H9 (cell line): Measurements from ENCODE around the gene NUP155. TPM values are rescaled to one million over a fixed set of nuclear protein-coding genes. Genes with fewer than 3 reads are reported as not detected.

Source experiments
- DNase-seq: peaks from one replicate; pipeline ENCODE4 v3.0.0-alpha.2; 2017
- H2AFZ ChIP-seq: one replicate; pipeline ENCODE4 v1.6.1; 2013; ENCODE audit warnings: mild to moderate bottlenecking, low read length, control low read depth, moderate library complexity
- H2AK5ac ChIP-seq: 2 replicates; pipeline ENCODE4 v1.6.1; 2013; ENCODE audit warnings: low read length, control low read depth, mixed read lengths; ENCODE audit not compliant: insufficient read length
- H2BK120ac ChIP-seq: one replicate; pipeline ENCODE4 v1.6.1; 2013; ENCODE audit warnings: low read depth, mild to moderate bottlenecking, low read length, control low read depth, inconsistent platforms; ENCODE audit not compliant: poor library complexity, severe bottlenecking
- H2BK12ac ChIP-seq: 2 replicates; pipeline ENCODE4 v1.6.1; 2013; ENCODE audit warnings: low read length, control low read depth, mixed read lengths, low read depth; ENCODE audit not compliant: insufficient read length
- H2BK15ac ChIP-seq: 2 replicates; pipeline ENCODE4 v1.6.1; 2013; ENCODE audit warnings: low read depth, low read length, control low read depth
- H2BK20ac ChIP-seq: one replicate; pipeline ENCODE4 v1.6.1; 2013; ENCODE audit warnings: low read depth, mild to moderate bottlenecking, low read length, control low read depth, inconsistent platforms; ENCODE audit not compliant: poor library complexity, severe bottlenecking
- H2BK5ac ChIP-seq: 2 replicates; pipeline ENCODE4 v1.6.1; 2013; ENCODE audit warnings: low read length, control low read depth, mixed read lengths; ENCODE audit not compliant: insufficient read length
- H3K14ac ChIP-seq: 2 replicates; pipeline ENCODE4 v1.6.1; 2013; ENCODE audit warnings: low read length, control low read depth; ENCODE audit not compliant: insufficient read depth
- H3K18ac ChIP-seq: 2 replicates; pipeline ENCODE4 v1.6.1; 2013; ENCODE audit warnings: low read depth, mild to moderate bottlenecking, mixed read lengths, low read length, control low read depth; ENCODE audit not compliant: insufficient read length
- H3K23ac ChIP-seq: 2 replicates; pipeline ENCODE4 v1.6.1; 2013; ENCODE audit warnings: low read length, control low read depth, mixed read lengths, low read depth; ENCODE audit not compliant: insufficient read length
- H3K23me2 ChIP-seq: 2 replicates; pipeline ENCODE4 v1.6.1; 2013; ENCODE audit warnings: low read depth, mild to moderate bottlenecking, mixed read lengths, low read length, control low read depth; ENCODE audit not compliant: insufficient read length, poor library complexity, severe bottlenecking
- H3K27ac ChIP-seq: 2 replicates; pipeline ENCODE4 v1.5.1; 2013; ENCODE audit warnings: low read length, control low read depth, mixed read lengths, low read depth; ENCODE audit not compliant: insufficient read length
- H3K27me3 ChIP-seq: 2 replicates; pipeline ENCODE4 v1.6.1; 2013; ENCODE audit warnings: low read length, control low read depth, inconsistent platforms; ENCODE audit not compliant: insufficient read depth
- H3K4ac ChIP-seq: 2 replicates; pipeline ENCODE4 v1.6.1; 2013; ENCODE audit warnings: low read depth, mild to moderate bottlenecking, control low read depth, inconsistent platforms, low read length, moderate library complexity
- H3K4me1 ChIP-seq: 2 replicates; pipeline ENCODE4 v1.6.1; 2013; ENCODE audit warnings: low read length, control low read depth, inconsistent platforms; ENCODE audit not compliant: insufficient read depth
- H3K4me2 ChIP-seq: 2 replicates; pipeline ENCODE4 v1.6.1; 2013; ENCODE audit warnings: low read length, control low read depth, mixed read lengths; ENCODE audit not compliant: insufficient read length, insufficient read depth
- H3K56ac ChIP-seq: 2 replicates; pipeline ENCODE4 v1.6.1; 2013; ENCODE audit warnings: low read depth, mild to moderate bottlenecking, mixed read lengths, low read length, control low read depth; ENCODE audit not compliant: insufficient read length
- H3K79me1 ChIP-seq: 2 replicates; pipeline ENCODE4 v1.6.1; 2013; ENCODE audit warnings: low read depth, mild to moderate bottlenecking, moderate library complexity, low read length, control low read depth, inconsistent platforms; ENCODE audit not compliant: insufficient read depth, poor library complexity, severe bottlenecking
- H3K79me2 ChIP-seq: 2 replicates; pipeline ENCODE4 v1.6.1; 2013; ENCODE audit warnings: low read length, control low read depth, inconsistent platforms; ENCODE audit not compliant: insufficient read depth
- H3K9ac ChIP-seq: 2 replicates; pipeline ENCODE4 v1.6.1; 2013; ENCODE audit warnings: low read length, control low read depth, mixed read lengths; ENCODE audit not compliant: insufficient read length; ENCODE audit errors: extremely low read depth
- H3K9me3 ChIP-seq: one replicate; pipeline ENCODE4 v1.6.1; 2013; ENCODE audit warnings: low read depth, low read length, inconsistent platforms; ENCODE audit not compliant: control insufficient read depth
- H3T11ph ChIP-seq: one replicate; pipeline ENCODE4 v1.6.1; 2013; ENCODE audit warnings: mild to moderate bottlenecking, low read length, control low read depth, inconsistent platforms
- H4K20me1 ChIP-seq: one replicate; pipeline ENCODE4 v1.6.1; 2013; ENCODE audit not compliant: control insufficient read depth, insufficient read length, insufficient read depth
- H4K5ac ChIP-seq: 2 replicates; pipeline ENCODE4 v1.6.1; 2013; ENCODE audit warnings: low read depth, mild to moderate bottlenecking, mixed read lengths, low read length, control low read depth; ENCODE audit not compliant: insufficient read length
- H4K8ac ChIP-seq: replicated peaks from 2 replicates; pipeline ENCODE4 v1.6.1; 2013; ENCODE audit warnings: low read length, control low read depth, mixed read lengths, low read depth; ENCODE audit not compliant: insufficient read length
- H4K91ac ChIP-seq: 2 replicates; pipeline ENCODE4 v1.6.1; 2013; ENCODE audit warnings: low read depth, mild to moderate bottlenecking, moderate library complexity, mixed read lengths, low read length, control low read depth; ENCODE audit not compliant: insufficient read length
- H3K27ac Mint-ChIP-seq, 3 experiments: 2 replicates in 2 of 3; 3 replicates in 1 of 3; pipeline ENCODE4 v1.8.0; 2020 to 2021; ENCODE audit warnings: mixed read lengths in 3 of 3, mild to moderate bottlenecking in 1 of 3, moderate library complexity in 1 of 3
- H3K27me3 Mint-ChIP-seq: 2 replicates; pipeline ENCODE4 v1.8.0; 2021; ENCODE audit warnings: low read depth, mild to moderate bottlenecking, moderate library complexity, mixed read lengths
- H3K36me3 Mint-ChIP-seq, 3 experiments: 2 replicates in 2 of 3; 3 replicates in 1 of 3; pipeline ENCODE4 v1.8.0; 2020 to 2021; ENCODE audit warnings: low read depth in 3 of 3, mixed read lengths in 3 of 3; ENCODE audit not compliant: insufficient read depth in 1 of 3
- H3K4me1 Mint-ChIP-seq, 2 experiments: 2 replicates each; pipeline ENCODE4 v1.8.0; 2020; ENCODE audit warnings: mixed read lengths in 2 of 2
- H3K4me3 Mint-ChIP-seq, 2 experiments: 2 replicates in 1 of 2; 3 replicates in 1 of 2; pipeline ENCODE4 v1.8.0; 2020 to 2021; ENCODE audit warnings: mild to moderate bottlenecking in 2 of 2, mixed read lengths in 2 of 2, moderate library complexity in 1 of 2
- H3K9me3 Mint-ChIP-seq, 2 experiments: 2 replicates in 1 of 2; 3 replicates in 1 of 2; pipeline ENCODE4 v1.8.0; 2020; ENCODE audit warnings: mild to moderate bottlenecking in 2 of 2, mixed read lengths in 2 of 2, moderate library complexity in 1 of 2
- CTCF ChIP-seq: fragments of 200-600 bp; sonication (generic); conservative IDR thresholded peaks from 3 replicates; pipeline ENCODE4 v1.8.0; 2021; ENCODE audit warnings: antibody characterized with exemption, mild to moderate bottlenecking
- WGBS: extraction: QIAGEN DNeasy Blood & Tissue Kit; methylation state at CpG from one replicate; pipeline ENCODE4 v1.1.7; 2013; ENCODE audit warnings: missing lambda C conversion rate, low lambda C conversion rate, mixed read lengths; ENCODE audit not compliant: insufficient read length; ENCODE audit errors: extremely low coverage; 5-methylcytosine and 5-hydroxymethylcytosine counted together
- total RNA-seq: library from RNA; stranded (reverse); gene quantifications from 2 replicates; pipeline ENCODE4 v1.2.1, GENCODE V29; 2021

NUP155 gene
- total RNA-seq, 1 experiment from 2014 or later = 82.4 TPM

- H3K4me1 ChIP-seq = no peaks in the 10 kb centered on the region
- no peak overlapping the region for H2BK120ac ChIP-seq
- H4K91ac ChIP-seq = no peak overlapping the region
- no peak overlapping the region for H3K27ac Mint-ChIP-seq
- H3T11ph ChIP-seq = no peak overlapping the region
- H3K4me2 ChIP-seq = no peak overlapping the region
- no peak overlapping the region for H3K18ac ChIP-seq
- no peak overlapping the region for H3K9ac ChIP-seq
- no peak overlapping the region for H2AFZ ChIP-seq
- no peak overlapping the region for H4K8ac ChIP-seq
- no peaks in the 10 kb centered on the region for H3K79me1 ChIP-seq
- peaks cover 7 to 9% of the 10 kb centered on the region in 2 experiments for H3K4me1 Mint-ChIP-seq
- H4K5ac ChIP-seq = no peak overlapping the region
- H3K27ac ChIP-seq = no peak overlapping the region
- no peak overlapping the region for H3K14ac ChIP-seq
- H3K4ac ChIP-seq = no peak overlapping the region
- peaks cover 0 to 3% (median 0%) of the 10 kb centered on the region in 3 experiments; a peak in 2 of 7 replicates for H3K36me3 Mint-ChIP-seq
- no peak overlapping the region for H3K23ac ChIP-seq
- H2BK12ac ChIP-seq = no peak overlapping the region
- TF ChIP-seq CTCF = no peak
- H4K20me1 ChIP-seq = peaks cover 2% of the 10 kb centered on the region
- H3K23me2 ChIP-seq = peaks cover 9% of the 10 kb centered on the region
- H3K9me3 ChIP-seq = no peaks in the 10 kb centered on the region
- no CpG with 5 or more reads among the region's 3 CpGs for WGBS
- peaks cover 7% of the 10 kb centered on the region; the same call in 1 of the 2 replicates for H3K79me2 ChIP-seq
- no peak overlapping the region for H2BK20ac ChIP-seq
- no peak overlapping the region for H2AK5ac ChIP-seq
- H2BK15ac ChIP-seq = no peak overlapping the region
- H3K56ac ChIP-seq = no peak overlapping the region
- H3K27me3 Mint-ChIP-seq = no peaks in the 10 kb centered on the region
- no peak overlapping the region for H2BK5ac ChIP-seq
- no peak overlapping the region for H3K4me3 Mint-ChIP-seq
- H3K27me3 ChIP-seq = no peaks in the 10 kb centered on the region
- no peaks in the 10 kb centered on the region for H3K9me3 Mint-ChIP-seq
- no peak for DNase-seq
Measured at GRCh38 chr5:37375091-37375490, 4.2 kb upstream of the NUP155 start.
